ENCODE results near the gene SLC26A8.

The SLC26A8 gene

GRCh38 chr6:35907750-35908149 lies 116.7 kb downstream of the SLC26A8 start:
- DNase-seq = no peak

- no peak for DNase-seq
Observed at GRCh38 chr6:35906499-35906846, 118.0 kb downstream of the SLC26A8 start.

- no peak for DNase-seq
Observed at GRCh38 chr6:35905841-35906498, 118.5 kb downstream of the SLC26A8 start.

DNA sequence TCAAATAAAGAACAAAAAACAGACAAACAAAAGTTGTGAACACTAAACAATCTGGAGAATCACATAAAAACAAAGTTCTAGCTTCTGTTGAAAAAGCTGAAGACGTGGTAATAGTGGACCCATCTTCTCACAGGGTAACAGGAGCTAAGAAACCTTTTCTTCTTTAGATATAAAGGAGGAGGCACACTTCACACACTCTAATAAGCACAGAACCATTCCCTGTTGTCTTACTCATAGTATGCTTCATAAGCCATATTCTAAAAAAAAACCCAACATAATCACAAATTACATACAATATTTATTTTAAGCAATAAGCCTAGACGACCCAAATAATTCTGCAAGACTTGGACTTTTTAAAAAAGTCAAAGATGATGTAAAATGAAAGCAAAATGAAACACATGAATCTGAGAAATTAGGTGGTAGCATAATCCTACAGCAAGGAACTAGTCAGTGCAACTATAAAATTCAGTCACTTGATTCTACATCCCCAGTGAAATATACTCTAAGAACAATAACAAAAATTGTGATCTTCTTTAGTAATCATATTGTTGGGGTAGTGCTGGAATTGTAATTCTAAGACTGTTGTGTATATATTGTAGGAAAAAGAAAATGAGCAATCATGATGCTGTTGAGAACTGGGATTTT lies 119.2 kb downstream of the SLC26A8 start:
- no peak for DNase-seq

DNA sequence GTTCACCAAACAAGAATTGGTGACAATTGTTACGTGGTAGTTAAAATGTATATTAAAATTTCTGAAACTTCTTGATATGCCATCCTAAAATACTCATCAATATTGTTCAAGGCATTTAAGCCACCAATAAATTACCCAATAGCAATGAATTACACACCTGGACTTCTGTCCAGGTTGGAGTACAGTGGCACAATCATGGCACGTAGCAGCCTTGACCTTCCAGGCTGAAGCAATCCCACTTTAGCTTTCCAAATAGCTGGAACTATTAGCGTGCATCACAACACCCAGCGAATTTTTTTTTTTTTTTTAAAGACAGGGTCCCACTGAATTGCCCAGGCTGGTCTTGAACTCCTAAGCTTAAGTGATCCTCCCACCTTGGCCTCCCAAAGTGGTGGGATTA lies 120.8 kb downstream of the SLC26A8 start:
- DNase-seq = no peak

- no peak for DNase-seq
Observed at GRCh38 chr6:35900448-35900847, 124.0 kb downstream of the SLC26A8 start.

- no peak for DNase-seq
Observed at GRCh38 chr6:35898003-35898402, 126.4 kb downstream of the SLC26A8 start.

- DNase-seq = no peak
Observed at GRCh38 chr6:35897486-35897885, 127.0 kb downstream of the SLC26A8 start.

GRCh38 chr6:35897036-35897435 lies 127.4 kb downstream of the SLC26A8 start:
- DNase-seq = no peak

DNA sequence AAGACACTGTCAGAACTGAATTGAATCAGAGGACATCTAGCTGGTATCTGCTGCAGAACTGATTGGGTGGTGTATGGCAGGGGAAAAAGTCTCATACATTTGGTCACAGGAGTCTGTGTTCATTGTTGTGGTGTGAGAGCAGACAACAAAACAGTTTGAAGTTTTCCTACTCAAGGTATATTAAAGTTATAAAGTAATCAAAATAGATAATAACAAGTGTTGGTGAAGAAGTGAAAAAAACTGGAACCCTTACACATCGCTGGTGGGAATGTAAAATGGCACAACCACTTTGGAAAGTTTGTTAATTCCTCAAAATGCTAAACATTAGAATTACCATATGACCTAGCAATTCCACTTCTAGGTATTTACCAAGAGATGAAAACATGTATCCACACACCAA lies 128.2 kb downstream of the SLC26A8 start:
- DNase-seq = no peak

DNA sequence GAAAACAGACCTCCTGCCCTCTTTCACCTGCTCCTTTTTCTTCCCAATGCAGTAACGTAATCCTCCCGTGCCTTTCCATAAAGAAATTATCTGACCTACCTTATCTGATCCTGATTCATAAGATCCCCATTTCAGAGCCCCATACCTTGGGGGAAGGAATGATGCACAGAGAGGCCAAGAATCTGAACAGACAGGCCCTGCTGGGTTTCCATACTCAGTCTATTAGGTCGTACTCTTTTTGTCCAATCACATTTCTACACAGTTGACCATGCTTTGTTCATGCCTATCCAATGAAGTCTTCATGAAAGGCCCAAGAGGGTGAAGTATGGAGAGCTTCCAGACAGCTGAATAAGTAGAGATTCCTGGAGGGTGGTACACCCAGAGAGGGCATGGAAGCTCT lies 128.9 kb downstream of the SLC26A8 start:
- DNase-seq = no peak

DNA sequence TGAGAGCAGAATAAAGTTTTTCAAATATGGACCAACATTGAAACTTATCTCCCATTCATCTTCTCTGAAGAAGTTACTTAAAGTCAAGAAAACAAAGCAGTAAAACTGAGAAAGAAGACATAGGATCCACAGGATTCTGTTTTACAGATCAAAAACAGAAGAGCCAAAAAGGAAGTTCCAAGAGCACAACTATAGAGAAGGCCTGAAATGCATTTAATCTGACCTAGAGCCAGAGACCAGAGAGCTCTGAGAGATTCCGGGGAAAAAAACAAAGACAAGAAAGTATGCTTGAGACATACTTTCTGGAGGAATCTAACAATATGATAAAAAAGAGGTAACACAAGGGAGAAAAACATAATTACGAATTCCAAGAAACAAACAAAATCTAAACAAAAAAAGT lies 129.7 kb downstream of the SLC26A8 start:
- no peak for DNase-seq
